Liver (tissue), 9 donors: ENCODE measurements around the gene STKLD1. TPM values are rescaled to one million over a fixed set of nuclear protein-coding genes. Genes with fewer than 3 reads are reported as not detected.

Experiments used
- DNase-seq: peaks from one replicate; pipeline ENCODE4 v3.0.0-alpha.2; 2017; ENCODE audit warnings: low spot score
- H3K27ac ChIP-seq, 2 donors: one replicate each; pipeline ENCODE4 v1.7.0; 2013; ENCODE audit warnings: inconsistent platforms in 2 of 2, low read length in 2 of 2, control low read depth in 1 of 2, low read depth in 1 of 2, mild to moderate bottlenecking in 1 of 2
- H3K27me3 ChIP-seq, 4 donors: one replicate each; pipeline versions ENCODE4 v1.6.1 to v1.7.0; 2013; ENCODE audit warnings: low read length in 3 of 4, inconsistent platforms in 1 of 4, mild to moderate bottlenecking in 1 of 4, moderate library complexity in 1 of 4; ENCODE audit not compliant: control insufficient read depth in 4 of 4, insufficient read depth in 4 of 4
- H3K36me3 ChIP-seq, 4 donors: one replicate each; pipeline versions ENCODE4 v1.6.1 to v1.7.0; 2013; ENCODE audit warnings: low read length in 3 of 4, mild to moderate bottlenecking in 3 of 4, low read depth in 1 of 4, moderate library complexity in 1 of 4; ENCODE audit not compliant: control insufficient read depth in 4 of 4, insufficient read depth in 3 of 4
- H3K4me1 ChIP-seq, 4 donors: one replicate each; pipeline versions ENCODE4 v1.6.1 to v1.7.0; 2013; ENCODE audit warnings: low read length in 3 of 4, mild to moderate bottlenecking in 3 of 4, moderate library complexity in 1 of 4; ENCODE audit not compliant: control insufficient read depth in 4 of 4, insufficient read depth in 4 of 4
- H3K4me3 ChIP-seq, 3 donors: one replicate each; pipeline versions ENCODE4 v1.6.1 to v1.7.0; 2013; ENCODE audit warnings: low read length in 3 of 3, control low read depth in 1 of 3, low read depth in 1 of 3, mild to moderate bottlenecking in 1 of 3
- H3K9ac ChIP-seq, 2 donors: one replicate each; pipeline ENCODE4 v1.7.0; 2013; ENCODE audit warnings: low read length in 2 of 2, mild to moderate bottlenecking in 2 of 2, moderate library complexity in 2 of 2, control low read depth in 1 of 2, low read depth in 1 of 2
- H3K9me3 ChIP-seq, 4 donors: one replicate each; pipeline versions ENCODE4 v1.6.1 to v1.7.0; 2013; ENCODE audit warnings: low read length in 3 of 4; ENCODE audit not compliant: control insufficient read depth in 4 of 4
- CTCF ChIP-seq: fragments of 150-350 bp; IDR thresholded peaks from 2 replicates; pipeline ENCODE4 v1.5.1; 2017; ENCODE audit warnings: improper control_type of control experiment, low read depth, low read length; ENCODE audit not compliant: missing input control
- EGR1 ChIP-seq, 2 donors: IDR thresholded peaks; 2 replicates each; pipeline ENCODE4 v1.6.1; 2016 to 2018; ENCODE audit warnings: antibody characterized with exemption in 2 of 2, low read depth in 2 of 2
- FOXA1 ChIP-seq: IDR thresholded peaks from 2 replicates; pipeline ENCODE4 v1.6.1; 2016; ENCODE audit warnings: antibody characterized with exemption
- FOXA2 ChIP-seq: IDR thresholded peaks from 2 replicates; pipeline ENCODE4 v1.6.1; 2016; ENCODE audit warnings: antibody characterized with exemption
- GABPA ChIP-seq, 2 donors: IDR thresholded peaks in 1 of 2; conservative IDR thresholded peaks in 1 of 2; 2 replicates each; pipeline ENCODE4 v1.6.1; 2016; ENCODE audit warnings: antibody characterized with exemption in 2 of 2, mild to moderate bottlenecking in 1 of 2, moderate library complexity in 1 of 2
- HNF4G ChIP-seq: IDR thresholded peaks from 2 replicates; pipeline ENCODE4 v1.6.1; 2016; ENCODE audit warnings: antibody characterized with exemption
- JUND ChIP-seq, 2 donors: IDR thresholded peaks; 2 replicates each; pipeline ENCODE4 v1.6.1; 2016; ENCODE audit warnings: antibody characterized with exemption in 2 of 2
- MAX ChIP-seq: IDR thresholded peaks from 2 replicates; pipeline ENCODE4 v1.6.1; 2016; ENCODE audit warnings: antibody characterized with exemption
- RAD21 ChIP-seq, 2 donors: IDR thresholded peaks; 2 replicates each; pipeline ENCODE4 v1.6.1; 2016; ENCODE audit warnings: antibody characterized with exemption in 2 of 2, mild to moderate bottlenecking in 2 of 2
- REST ChIP-seq: IDR thresholded peaks from 2 replicates; pipeline ENCODE4 v1.6.1; 2016; ENCODE audit warnings: antibody characterized with exemption, mild to moderate bottlenecking
- RXRA ChIP-seq, 2 donors: IDR thresholded peaks; 2 replicates each; pipeline ENCODE4 v1.6.1; 2017 to 2018; ENCODE audit warnings: antibody characterized with exemption in 2 of 2, mild to moderate bottlenecking in 1 of 2
- SP1 ChIP-seq: IDR thresholded peaks from 2 replicates; pipeline ENCODE4 v1.6.1; 2018; ENCODE audit warnings: antibody characterized with exemption, mild to moderate bottlenecking
- TAF1 ChIP-seq: conservative IDR thresholded peaks from 2 replicates; pipeline ENCODE4 v1.6.1; 2016; ENCODE audit warnings: antibody characterized with exemption, mild to moderate bottlenecking
- YY1 ChIP-seq: IDR thresholded peaks from 2 replicates; pipeline ENCODE4 v1.6.1; 2016; ENCODE audit warnings: antibody characterized with exemption, mild to moderate bottlenecking
- WGBS: extraction: QIAGEN DNeasy Blood & Tissue Kit; methylation state at CpG from one replicate; pipeline ENCODE4 v1.1.7; 2013; 5-methylcytosine and 5-hydroxymethylcytosine counted together
- polyA plus RNA-seq, 2 donors: library from polyadenylated mRNA; stranded (reverse) in 1 of 2; unstranded in 1 of 2; fragments of 200-250 nt in 1 of 2; fragments of >200 nt in 1 of 2; fragmentation: Nextera tagmentation in 1 of 2; extraction: Ambion mirVana in 1 of 2; gene quantifications; one replicate each; pipeline versions ENCODE4 v1.2.1 to v1.2.3, GENCODE V29; 2013 to 2015
- total RNA-seq, 2 donors: library from RNA; depleted of rRNA; stranded (reverse); fragments of >200 nt; gene quantifications; one replicate each; pipeline ENCODE4 v1.2.3, GENCODE V29; 2014
- TF ChIP-seq, protein P1 (sequence below): IDR thresholded peaks from 2 replicates; pipeline ENCODE4 v1.6.1; 2016; ENCODE audit warnings: antibody characterized with exemption
- TF ChIP-seq, protein P2 (sequence below): IDR thresholded peaks from 2 replicates; pipeline ENCODE4 v1.6.1; 2016; ENCODE audit warnings: antibody characterized with exemption
- donor health status: healthy.
- donor health status: healthy.
- donor health status: healthy.
- donor health status: healthy.
- donor health status: healthy.

The STKLD1 gene
- total and polyA plus RNA-seq, 4 donors, result 0.25 to 0.85 (median 0.33) TPM

- Histone ChIP-seq H3K36me3 (no peaks in the 10 kb centered on the region), H3K9ac (no peak overlapping the region), H3K27ac (no peak overlapping the region), H3K4me3 (no peak overlapping the region), H3K27me3 (no peaks in the 10 kb centered on the region), H3K4me1 (no peaks in the 10 kb centered on the region), H3K9me3 (no peaks in the 10 kb centered on the region)
- 90% methylated on average over 13 of the region's 13 CpGs for WGBS
- no peak for DNase-seq
- TF ChIP-seq, protein P1, sequence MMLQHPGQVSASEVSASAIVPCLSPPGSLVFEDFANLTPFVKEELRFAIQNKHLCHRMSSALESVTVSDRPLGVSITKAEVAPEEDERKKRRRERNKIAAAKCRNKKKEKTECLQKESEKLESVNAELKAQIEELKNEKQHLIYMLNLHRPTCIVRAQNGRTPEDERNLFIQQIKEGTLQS, result no peak
- TF ChIP-seq FOXA1 (no peak), HNF4G (no peak)
These were observed 10.2 kb downstream of the STKLD1 start for GRCh38 chr9:133386338-133386737.

GRCh38 chr9:133387680-133388079 is 11.5 kb downstream of the STKLD1 start:
- no peaks in the 10 kb centered on the region for H3K27me3 ChIP-seq
- TF ChIP-seq YY1 (no peak), JUND (IDR thresholded peaks at IDR 0.05) (no peak), HNF4G (no peak), CTCF (no peak), RXRA (IDR thresholded peaks at IDR 0.05) (no peak), MAX (no peak), TAF1 (no peak), EGR1 (IDR thresholded peaks at IDR 0.05; ENCODE audit: low read depth in 2 of 2) (no peak), SP1 (no peak), GABPA (IDR thresholded peaks at IDR 0.05 in 1 of 2, conservative IDR thresholded peaks at IDR 0.05 in 1 of 2) (no peak), FOXA1 (no peak), REST (no peak), RAD21 (IDR thresholded peaks at IDR 0.05) (no peak), FOXA2 (no peak)
- TF ChIP-seq, protein P1, result no peak
- TF ChIP-seq, protein P2, sequence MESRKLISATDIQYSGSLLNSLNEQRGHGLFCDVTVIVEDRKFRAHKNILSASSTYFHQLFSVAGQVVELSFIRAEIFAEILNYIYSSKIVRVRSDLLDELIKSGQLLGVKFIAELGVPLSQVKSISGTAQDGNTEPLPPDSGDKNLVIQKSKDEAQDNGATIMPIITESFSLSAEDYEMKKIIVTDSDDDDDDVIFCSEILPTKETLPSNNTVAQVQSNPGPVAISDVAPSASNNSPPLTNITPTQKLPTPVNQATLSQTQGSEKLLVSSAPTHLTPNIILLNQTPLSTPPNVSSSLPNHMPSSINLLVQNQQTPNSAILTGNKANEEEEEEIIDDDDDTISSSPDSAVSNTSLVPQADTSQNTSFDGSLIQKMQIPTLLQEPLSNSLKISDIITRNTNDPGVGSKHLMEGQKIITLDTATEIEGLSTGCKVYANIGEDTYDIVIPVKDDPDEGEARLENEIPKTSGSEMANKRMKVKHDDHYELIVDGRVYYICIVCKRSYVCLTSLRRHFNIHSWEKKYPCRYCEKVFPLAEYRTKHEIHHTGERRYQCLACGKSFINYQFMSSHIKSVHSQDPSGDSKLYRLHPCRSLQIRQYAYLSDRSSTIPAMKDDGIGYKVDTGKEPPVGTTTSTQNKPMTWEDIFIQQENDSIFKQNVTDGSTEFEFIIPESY, result no peak
- H3K4me3 ChIP-seq, result no peak overlapping the region
- no peak for DNase-seq
- H3K4me1 ChIP-seq, result no peaks in the 10 kb centered on the region
- H3K36me3 ChIP-seq, result no peaks in the 10 kb centered on the region
- H3K9me3 ChIP-seq, result no peaks in the 10 kb centered on the region
- no peak overlapping the region for H3K9ac ChIP-seq
- H3K27ac ChIP-seq, result no peak overlapping the region
- 87% methylated on average over 9 of the region's 9 CpGs for WGBS
